GM23248 (cell line): Measurements from ENCODE around the gene ZNF521. TPM values are rescaled to one million over a fixed set of nuclear protein-coding genes. Genes with fewer than 3 reads are reported as not detected.

Experiments used
- DNase-seq: peaks from one replicate; pipeline ENCODE4 v3.0.0-alpha.2; 2015
- H2AFZ ChIP-seq: fragments of 200-600 bp; sonication (generic); 2 replicates; pipeline ENCODE4 v1.6.1; 2016; ENCODE audit warnings: antibody characterized with exemption
- H3F3A ChIP-seq: fragments of 200-600 bp; sonication (generic); 2 replicates; pipeline ENCODE4 v1.6.1; 2016; ENCODE audit warnings: mild to moderate bottlenecking, antibody characterized with exemption, mixed run types; ENCODE audit not compliant: insufficient read depth
- H3K27ac ChIP-seq: fragments of 200-600 bp; sonication (generic); 2 replicates; pipeline ENCODE4 v1.5.1; 2016; ENCODE audit warnings: mild to moderate bottlenecking
- H3K27me3 ChIP-seq: fragments of 200-600 bp; sonication (generic); replicated peaks from 2 replicates; pipeline ENCODE4 v1.6.1; 2016; ENCODE audit warnings: mild to moderate bottlenecking; ENCODE audit not compliant: insufficient read depth
- H3K36me3 ChIP-seq: fragments of 200-600 bp; sonication (generic); 2 replicates; pipeline ENCODE4 v1.6.1; 2016; ENCODE audit warnings: low read depth, mild to moderate bottlenecking
- H3K4me1 ChIP-seq: fragments of 200-600 bp; sonication (generic); 2 replicates; pipeline ENCODE4 v1.6.1; 2016; ENCODE audit warnings: mild to moderate bottlenecking; ENCODE audit not compliant: insufficient read depth
- H3K4me2 ChIP-seq: fragments of 200-600 bp; sonication (generic); one replicate; pipeline ENCODE4 v1.6.1; 2016; ENCODE audit warnings: mild to moderate bottlenecking; ENCODE audit not compliant: unreplicated experiment
- H3K4me3 ChIP-seq: fragments of 200-600 bp; sonication (generic); 2 replicates; pipeline ENCODE4 v1.5.1; 2016; ENCODE audit warnings: mild to moderate bottlenecking
- H3K79me2 ChIP-seq: fragments of 200-600 bp; sonication (generic); 2 replicates; pipeline ENCODE4 v1.6.1; 2016; ENCODE audit warnings: mild to moderate bottlenecking; ENCODE audit not compliant: insufficient read depth
- H3K9ac ChIP-seq: fragments of 200-600 bp; sonication (generic); 2 replicates; pipeline ENCODE4 v1.6.1; 2016; ENCODE audit warnings: mild to moderate bottlenecking
- H3K9me2 ChIP-seq: fragments of 200-600 bp; sonication (generic); 2 replicates; pipeline ENCODE4 v1.6.1; 2016; ENCODE audit warnings: mixed run types, mild to moderate bottlenecking, moderate library complexity; ENCODE audit not compliant: insufficient read depth
- H3K9me3 ChIP-seq: fragments of 200-600 bp; sonication (generic); one replicate; pipeline ENCODE4 v1.6.1; 2017; ENCODE audit warnings: low read depth
- H4K20me1 ChIP-seq: fragments of 200-600 bp; sonication (generic); 2 replicates; pipeline ENCODE4 v1.6.0; 2016; ENCODE audit not compliant: insufficient read depth
- EZH2 ChIP-seq: fragments of 200-600 bp; sonication (generic); IDR thresholded peaks from 2 replicates; pipeline ENCODE4 v1.6.1; 2018; ENCODE audit warnings: antibody characterized with exemption, mild to moderate bottlenecking; ENCODE audit not compliant: insufficient read depth, poor library complexity, severe bottlenecking
- EZH2phosphoT487 ChIP-seq: fragments of 200-600 bp; sonication (generic); IDR thresholded peaks from 2 replicates; pipeline ENCODE4 v1.6.1; 2018; ENCODE audit warnings: antibody characterized with exemption, moderate library complexity, mild to moderate bottlenecking, low read depth; ENCODE audit not compliant: insufficient read depth
- WGBS, 2 experiments: methylation state at CpG; one replicate each; pipeline ENCODE4 v1.1.6; 2015 to 2017; ENCODE audit warnings: low lambda C conversion rate in 2 of 2, low coverage in 1 of 2; ENCODE audit errors: missing lambda C conversion rate in 2 of 2; 5-methylcytosine and 5-hydroxymethylcytosine counted together
- in situ Hi-C: fragments of 300-500 bp; cut with MboI; formaldehyde crosslinking; loops from 2 replicates; pipeline ENCODE4 v1.15.0; 2020
- polyA plus RNA-seq: library from polyadenylated mRNA; unstranded; fragments of >200 nt; fragmentation: Nextera tagmentation; extraction: Ambion mirVana; gene quantifications from 2 replicates; pipeline ENCODE4 v1.2.1, GENCODE V29; 2016
- total RNA-seq: library from RNA; depleted of rRNA; stranded (reverse); fragments of >200 nt; shearing (Covaris generic); gene quantifications from 2 replicates; pipeline ENCODE4 v1.2.3, GENCODE V29; 2014

ZNF521 gene
- total and polyA plus RNA-seq, 2 experiments from 2014 or later: 7.8 to 17.9 TPM

DNA sequence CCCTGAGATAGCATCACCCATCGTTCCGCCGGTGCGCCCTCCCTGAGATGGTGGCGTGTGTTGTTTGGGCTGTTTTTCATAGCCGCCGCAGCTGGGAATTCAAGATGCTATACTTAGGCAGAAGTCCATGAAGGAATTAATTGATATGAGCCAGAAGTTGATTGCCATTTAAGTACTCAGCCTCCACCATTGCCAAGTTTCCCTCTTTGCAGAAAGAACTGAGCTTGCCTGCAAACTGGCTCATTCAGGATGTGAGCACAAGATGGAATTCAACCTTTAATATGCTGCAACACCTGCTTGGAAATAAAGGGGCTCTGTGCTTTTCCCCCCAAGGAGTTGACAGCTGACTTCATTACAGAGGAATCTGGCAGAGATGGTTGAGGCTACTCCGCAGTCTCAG, 295.5 kb downstream of the ZNF521 start:
- no peaks in the 10 kb centered on the region for H3K36me3 ChIP-seq
- no peaks in the 10 kb centered on the region for H4K20me1 ChIP-seq
- H3K9me2 ChIP-seq: no peaks in the 10 kb centered on the region
- no peak overlapping the region for H2AFZ ChIP-seq
- H3K4me2 ChIP-seq: no peak overlapping the region
- TF ChIP-seq EZH2 (no peak), EZH2phosphoT487 (no peak)
- H3F3A ChIP-seq: no peaks in the 10 kb centered on the region
- no peaks in the 10 kb centered on the region for H3K27me3 ChIP-seq
- H3K4me1 ChIP-seq: peaks cover 5% of the 10 kb centered on the region; the same call in 1 of the 2 replicates
- H3K27ac ChIP-seq: no peak overlapping the region
- no peaks in the 10 kb centered on the region for H3K79me2 ChIP-seq
- in situ Hi-C loops: no loop called here
- H3K9me3 ChIP-seq: no peaks in the 10 kb centered on the region
- no peak overlapping the region for H3K9ac ChIP-seq
- 79 to 80% methylated on average over 8 of the region's 8 CpGs for WGBS, 2 experiments
- no peak for DNase-seq
- H3K4me3 ChIP-seq: no peak overlapping the region

GRCh38 chr18:25055076-25055475, 296.9 kb downstream of the ZNF521 start:
- Histone ChIP-seq H3K9me2 (no peaks in the 10 kb centered on the region), H3K36me3 (no peaks in the 10 kb centered on the region), H3K9ac (no peak overlapping the region), H3K4me2 (no peak overlapping the region), H3K9me3 (no peaks in the 10 kb centered on the region), H3F3A (no peaks in the 10 kb centered on the region), H3K79me2 (no peaks in the 10 kb centered on the region), H3K27me3 (no peaks in the 10 kb centered on the region), H2AFZ (no peak overlapping the region), H3K27ac (no peak overlapping the region), H3K4me3 (no peak overlapping the region), H4K20me1 (no peaks in the 10 kb centered on the region), H3K4me1 (peaks cover 5% of the 10 kb centered on the region; the same call in 1 of the 2 replicates)
- 75 to 80% methylated on average over 4 of the region's 4 CpGs for WGBS, 2 experiments
- peak; percentile 52 for DNase-seq
- TF ChIP-seq EZH2: no peak
- no peak for TF ChIP-seq EZH2phosphoT487
- in situ Hi-C loops: no loop called here

DNA sequence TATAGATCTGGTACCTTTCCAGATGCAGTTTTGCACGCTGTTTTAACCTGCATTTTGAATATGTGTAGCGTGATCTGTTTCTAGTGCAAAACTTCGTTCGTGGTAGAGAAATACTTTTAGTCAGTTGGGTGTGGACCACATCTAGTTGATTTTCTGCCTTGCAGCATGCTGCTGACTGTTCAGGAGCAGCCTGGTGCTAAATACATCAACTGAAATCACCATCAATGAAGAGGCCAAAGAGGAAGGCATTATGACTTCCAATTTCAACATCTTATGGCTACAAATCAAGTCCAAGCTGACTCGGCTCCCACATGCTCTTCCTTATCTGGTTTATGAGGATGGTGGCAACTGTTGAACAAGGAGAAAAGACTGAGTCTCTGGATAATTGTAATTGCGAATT, 298.5 kb downstream of the ZNF521 start:
- H3K27ac ChIP-seq: no peak overlapping the region
- TF ChIP-seq EZH2 (no peak), EZH2phosphoT487 (no peak)
- H3K27me3 ChIP-seq: no peaks in the 10 kb centered on the region
- H4K20me1 ChIP-seq: no peaks in the 10 kb centered on the region
- H3K9me3 ChIP-seq: no peaks in the 10 kb centered on the region
- DNase-seq: peak; percentile 4
- H3K4me2 ChIP-seq: no peak overlapping the region
- H3F3A ChIP-seq: no peaks in the 10 kb centered on the region
- peaks cover 5% of the 10 kb centered on the region; the same call in 1 of the 2 replicates for H3K4me1 ChIP-seq
- H3K9me2 ChIP-seq: no peaks in the 10 kb centered on the region
- H3K79me2 ChIP-seq: no peaks in the 10 kb centered on the region
- in situ Hi-C loops: no loop called here
- H3K9ac ChIP-seq: no peak overlapping the region
- 52 to 57% methylated on average over 6 of the region's 6 CpGs for WGBS, 2 experiments
- H2AFZ ChIP-seq: no peak overlapping the region
- H3K36me3 ChIP-seq: no peaks in the 10 kb centered on the region
- no peak overlapping the region for H3K4me3 ChIP-seq

DNA sequence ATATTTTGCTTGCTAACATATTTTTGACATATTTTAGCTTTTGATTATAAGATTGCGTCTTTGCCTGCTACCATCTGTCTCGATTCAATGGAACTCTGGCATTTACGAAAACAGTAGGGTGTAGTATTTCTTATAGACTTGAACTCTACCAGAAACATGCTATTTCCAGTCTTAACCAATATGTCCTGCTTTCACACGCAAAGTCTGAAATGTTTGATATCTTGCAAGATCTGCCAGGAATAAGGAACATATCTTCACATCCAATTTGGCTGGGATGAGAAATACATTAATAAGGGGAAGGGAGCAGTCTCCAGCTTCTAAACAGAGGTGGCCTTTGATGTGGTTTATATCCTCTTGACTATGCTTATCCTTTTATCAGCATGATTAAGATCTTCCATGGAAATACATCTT, 299.4 kb downstream of the ZNF521 start:
- WGBS, 2 experiments: 50 to 52% methylated on average over 4 of the region's 4 CpGs
- Histone ChIP-seq H3K9me2 (no peaks in the 10 kb centered on the region), H3F3A (no peaks in the 10 kb centered on the region), H3K4me3 (no peak overlapping the region), H3K9ac (no peak overlapping the region), H4K20me1 (no peaks in the 10 kb centered on the region), H3K9me3 (no peaks in the 10 kb centered on the region), H3K36me3 (no peaks in the 10 kb centered on the region), H3K4me1 (peaks cover 5% of the 10 kb centered on the region; the same call in 1 of the 2 replicates), H3K27me3 (no peaks in the 10 kb centered on the region), H2AFZ (no peak overlapping the region), H3K4me2 (no peak overlapping the region), H3K79me2 (no peaks in the 10 kb centered on the region), H3K27ac (no peak overlapping the region)
- no peak for DNase-seq
- TF ChIP-seq EZH2phosphoT487: no peak
- TF ChIP-seq EZH2: no peak
- in situ Hi-C loops: no loop called here

- Histone ChIP-seq H3K9me3 (no peaks in the 10 kb centered on the region), H3K4me2 (no peak overlapping the region), H3K4me3 (no peak overlapping the region), H4K20me1 (no peaks in the 10 kb centered on the region), H3K9ac (no peak overlapping the region), H3K27ac (no peak overlapping the region), H3K36me3 (no peaks in the 10 kb centered on the region), H3K27me3 (no peaks in the 10 kb centered on the region), H3F3A (no peaks in the 10 kb centered on the region), H3K79me2 (no peaks in the 10 kb centered on the region), H3K9me2 (no peaks in the 10 kb centered on the region), H2AFZ (no peak overlapping the region), H3K4me1 (peaks cover 5% of the 10 kb centered on the region; the same call in 1 of the 2 replicates)
- DNase-seq: no peak
- 89 to 93% methylated on average over 6 of the region's 6 CpGs for WGBS, 2 experiments
- in situ Hi-C loops: no loop called here
- no peak for TF ChIP-seq EZH2
- TF ChIP-seq EZH2phosphoT487: no peak
Observed at GRCh38 chr18:25050605-25051004, 301.4 kb downstream of the ZNF521 start.
